ENCODE measurements around the gene DIABLO.
"Not testable (repeated sequence)": the region's sequence is repeated elsewhere in the genome, so short reads cannot be mapped to it uniquely, and the experiment has no call there.

The DIABLO gene

GRCh38 chr12:122215771-122216170 is 10.1 kb downstream of the DIABLO start:
- in situ Hi-C loops (cut with MboI; ENCODE audit: low sequenced_read_pairs): no loop called here

GRCh38 chr12:122208073-122208820 is 17.6 kb downstream of the DIABLO start:
- in situ Hi-C loops (cut with MboI; ENCODE audit: low sequenced_read_pairs): no loop called here

DNA sequence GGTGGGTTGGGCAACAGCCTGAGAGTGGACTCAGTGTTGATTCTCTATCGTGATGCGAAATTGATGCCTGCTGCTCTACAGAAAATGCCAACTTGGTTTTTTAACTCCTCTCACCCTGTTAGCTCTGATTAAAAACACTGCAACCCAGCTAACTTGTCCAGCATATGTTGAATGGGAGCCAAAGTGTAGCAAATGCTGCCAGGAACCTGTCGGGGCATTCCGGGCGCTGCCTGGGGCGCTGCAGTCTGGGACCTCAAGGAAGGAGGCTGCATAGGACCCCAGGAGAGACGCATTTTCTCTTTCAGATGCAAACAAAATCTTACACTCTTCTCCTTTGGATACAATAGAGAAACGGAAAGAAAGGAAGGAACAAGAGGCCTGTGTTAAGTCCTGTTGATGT is 18.5 kb downstream of the DIABLO start:
- in situ Hi-C loops (cut with MboI; ENCODE audit: low sequenced_read_pairs): no loop called here

GRCh38 chr12:122206976-122207375 is 18.9 kb downstream of the DIABLO start:
- in situ Hi-C loops (cut with MboI; ENCODE audit: low sequenced_read_pairs): no loop called here

GRCh38 chr12:122206111-122206881 is 19.6 kb downstream of the DIABLO start:
- in situ Hi-C loops (cut with MboI; ENCODE audit: low sequenced_read_pairs): no loop called here

GRCh38 chr12:122205053-122205925 is 20.6 kb downstream of the DIABLO start:
- in situ Hi-C loops (cut with MboI; ENCODE audit: low sequenced_read_pairs): no loop called here

DNA sequence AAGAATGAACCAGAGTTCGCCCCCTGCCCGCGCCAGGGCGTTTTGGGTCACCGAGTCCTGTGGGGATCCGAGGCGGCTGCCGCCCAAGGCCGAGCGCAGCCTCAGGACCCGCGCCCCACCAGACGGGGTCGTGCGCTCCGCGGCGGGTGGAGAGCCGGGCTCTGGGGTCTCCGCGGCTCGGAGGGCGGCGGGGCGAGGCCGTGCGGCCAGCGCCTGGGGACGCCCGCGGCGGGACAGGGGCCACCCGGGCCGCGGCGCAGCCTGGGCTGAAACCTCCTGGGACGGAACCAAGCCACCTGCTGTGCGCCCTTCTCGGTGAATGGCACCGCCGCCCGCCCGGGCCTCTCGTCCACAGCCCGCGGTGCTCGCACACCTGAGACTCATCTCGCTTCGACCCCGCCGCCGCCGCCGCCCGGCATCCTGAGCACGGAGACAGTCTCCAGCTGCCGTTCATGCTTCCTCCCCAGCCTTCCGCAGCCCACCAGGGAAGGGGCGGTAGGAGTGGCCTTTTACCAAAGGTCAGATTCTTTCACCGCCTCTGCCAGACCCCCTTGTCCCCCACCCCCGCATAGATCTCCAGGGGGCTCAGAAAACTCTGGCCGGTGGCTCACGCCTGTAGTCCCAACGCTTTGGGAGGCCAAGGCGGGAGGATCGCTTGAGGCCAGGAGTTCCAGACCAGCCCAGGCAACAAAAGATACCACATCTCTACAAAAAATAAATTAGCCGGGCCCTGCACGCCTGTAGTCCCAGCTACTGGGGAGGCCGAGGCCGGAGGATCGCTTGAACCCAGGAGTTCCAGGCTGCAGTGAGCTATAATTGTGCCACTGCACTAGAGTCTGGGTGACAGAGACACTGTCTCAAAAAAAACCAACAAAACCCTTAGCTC is 21.4 kb downstream of the DIABLO start:
- in situ Hi-C loops (cut with MboI; ENCODE audit: low sequenced_read_pairs): no loop called here

DNA sequence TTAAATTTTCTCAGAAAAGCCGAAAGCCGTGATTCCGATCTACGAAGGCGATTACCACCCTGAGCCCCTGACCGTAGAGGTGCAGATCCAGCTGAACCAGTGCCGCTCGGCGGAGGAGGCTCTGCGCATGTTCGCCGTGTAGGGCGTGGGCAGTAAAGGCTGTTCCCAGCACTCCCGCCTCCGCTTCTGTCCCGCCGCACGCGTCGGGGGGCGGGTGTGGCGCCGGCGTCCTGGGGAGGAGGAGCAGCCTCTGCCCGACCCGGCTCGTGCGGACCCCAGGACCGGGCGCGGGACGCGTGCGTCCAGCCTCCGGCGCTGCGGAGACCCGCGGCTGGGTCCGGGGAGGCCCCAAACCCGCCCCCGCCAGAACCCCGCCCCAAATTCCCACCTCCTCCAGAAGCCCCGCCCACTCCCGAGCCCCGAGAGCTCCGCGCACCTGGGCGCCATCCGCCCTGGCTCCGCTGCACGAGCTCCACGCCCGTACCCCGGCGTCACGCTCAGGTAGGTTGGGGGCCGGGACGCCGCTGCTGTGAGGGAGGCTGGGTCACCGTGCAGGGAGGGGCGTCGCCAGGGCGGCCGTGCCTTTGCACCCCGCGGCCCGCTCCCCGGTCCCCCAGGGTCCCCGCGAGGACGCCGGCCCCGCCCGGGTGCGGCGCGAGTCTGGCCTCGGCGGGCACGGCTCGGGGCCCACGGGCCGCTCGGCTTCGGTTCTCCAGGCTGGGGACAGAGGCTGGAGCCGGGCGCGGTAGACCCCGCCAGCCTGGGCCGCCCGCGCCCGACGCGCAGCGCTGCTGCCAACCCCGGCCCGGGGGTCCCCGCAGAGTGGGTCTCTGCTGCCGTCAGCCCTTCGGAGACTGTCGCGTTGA is 22.3 kb downstream of the DIABLO start, which contains the start of gene B3GNT4:
TSS of gene B3GNT4 (plus strand) at position 409 of the 866 bp plus-strand sequence. CDS start 910 bp downstream, outside the sequence.
- in situ Hi-C loops (cut with MboI; ENCODE audit: low sequenced_read_pairs): no loop called here

DNA sequence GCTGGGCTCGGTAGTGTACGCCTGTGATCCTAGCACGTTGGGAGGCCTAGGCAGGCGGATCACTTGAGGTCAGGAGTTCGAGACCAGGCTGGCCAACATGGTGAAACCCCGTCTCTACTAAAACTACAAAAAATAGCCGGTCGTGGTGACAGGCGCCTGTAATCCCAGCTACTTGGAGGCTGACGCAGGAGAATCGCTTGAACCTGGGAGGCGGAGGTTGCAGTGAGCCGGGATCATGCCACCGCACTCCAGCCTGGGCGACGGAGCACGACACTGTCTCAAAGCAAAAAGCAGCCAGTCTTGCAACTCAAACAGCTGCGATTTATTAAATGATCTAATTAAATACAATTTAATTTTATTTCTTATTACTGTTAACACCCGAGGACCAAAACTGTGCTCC is 23.0 kb downstream of the DIABLO start:
- in situ Hi-C loops (cut with MboI; ENCODE audit: low sequenced_read_pairs): not testable (repeated sequence)

DNA sequence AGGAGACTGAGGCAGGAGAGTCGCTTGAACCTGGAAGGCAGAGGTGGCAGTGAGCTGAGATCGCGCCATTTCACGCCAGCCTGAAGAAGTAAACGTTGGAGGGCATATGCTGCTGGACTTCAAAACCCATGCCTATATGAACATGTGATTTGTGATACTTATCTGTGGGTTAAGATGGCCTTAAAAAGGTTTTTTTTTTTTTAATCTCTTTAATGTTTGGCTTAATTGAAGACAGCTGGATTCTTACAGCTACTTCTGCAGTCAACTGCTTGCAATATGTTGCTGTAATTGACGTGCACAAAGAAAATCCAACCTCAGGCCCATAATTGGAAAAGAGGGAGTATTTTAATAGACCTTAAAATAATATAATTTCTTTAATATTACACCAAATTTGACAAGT is 23.8 kb downstream of the DIABLO start:
- in situ Hi-C loops (cut with MboI; ENCODE audit: low sequenced_read_pairs): no loop called here

- in situ Hi-C loops (cut with MboI; ENCODE audit: low sequenced_read_pairs): no loop called here
Observed at GRCh38 chr12:122201381-122201780, 24.5 kb downstream of the DIABLO start.

GRCh38 chr12:122200541-122201175 is 25.2 kb downstream of the DIABLO start:
- in situ Hi-C loops (cut with MboI; ENCODE audit: low sequenced_read_pairs): no loop called here

DNA sequence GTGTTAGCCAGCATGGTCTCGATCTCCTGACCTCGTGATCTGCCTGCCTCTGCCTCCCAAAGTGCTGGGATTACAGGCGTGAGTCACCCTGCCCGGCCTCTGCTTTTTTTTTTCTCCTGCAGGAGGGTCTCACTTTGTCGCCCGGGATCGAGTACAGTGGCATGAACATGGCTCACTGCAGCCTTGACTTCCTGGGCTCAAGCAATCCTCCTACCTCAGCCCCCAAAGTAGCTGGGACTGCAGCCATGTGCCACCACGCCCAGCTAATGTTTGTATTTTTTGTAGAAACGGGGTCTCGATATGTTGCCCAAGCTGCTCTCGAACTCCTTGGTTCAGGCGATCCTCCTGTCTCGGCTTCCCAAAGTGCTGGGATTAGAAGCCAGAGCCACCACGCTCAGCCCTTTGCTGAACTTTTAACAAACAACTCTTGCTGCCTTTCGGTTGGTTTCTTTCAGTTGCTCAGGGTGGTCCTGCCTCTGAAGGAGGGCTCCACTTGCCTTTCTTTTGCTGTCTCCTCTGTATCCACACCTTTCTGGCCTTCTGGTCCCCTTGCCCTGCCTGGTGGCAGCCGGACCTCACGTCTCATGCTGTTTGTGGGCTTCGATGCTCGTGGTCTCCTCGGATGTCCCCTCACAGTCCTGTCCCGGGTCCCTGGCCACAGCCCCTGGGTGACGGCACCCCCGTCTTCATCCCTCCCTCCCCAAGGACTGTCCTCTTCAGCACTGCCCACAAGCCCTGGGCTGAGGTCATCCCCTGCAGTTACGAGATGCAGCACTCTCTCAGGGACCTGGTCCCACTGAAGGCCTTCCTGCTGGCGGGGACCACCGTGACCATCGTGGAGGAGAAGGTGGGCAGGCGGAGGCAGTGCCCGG is 26.1 kb downstream of the DIABLO start:
- in situ Hi-C loops (cut with MboI; ENCODE audit: low sequenced_read_pairs): no loop called here

GRCh38 chr12:122197612-122197966 is 28.3 kb downstream of the DIABLO start:
- in situ Hi-C loops (cut with MboI; ENCODE audit: low sequenced_read_pairs): no loop called here

DNA sequence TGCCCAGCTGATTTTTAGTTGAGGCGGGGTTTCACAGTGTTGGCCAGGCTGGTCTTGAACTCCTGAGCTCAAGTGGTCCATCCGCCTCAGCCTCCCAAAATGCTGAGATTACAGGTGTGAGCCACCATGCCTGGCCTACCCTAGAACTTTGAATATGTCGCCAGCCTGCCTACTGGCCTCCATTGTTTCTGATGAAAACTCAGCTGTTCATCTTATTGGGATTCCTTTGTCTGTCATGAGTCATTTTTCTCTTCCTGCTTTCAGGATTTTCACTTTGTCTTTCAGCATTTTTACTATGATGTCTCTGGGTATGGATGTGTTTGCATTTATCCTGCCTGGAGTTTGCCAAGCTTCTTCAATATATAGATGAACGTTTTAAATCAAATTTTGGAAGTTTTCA is 30.4 kb downstream of the DIABLO start:
- in situ Hi-C loops (cut with MboI; ENCODE audit: low sequenced_read_pairs): no loop called here

DNA sequence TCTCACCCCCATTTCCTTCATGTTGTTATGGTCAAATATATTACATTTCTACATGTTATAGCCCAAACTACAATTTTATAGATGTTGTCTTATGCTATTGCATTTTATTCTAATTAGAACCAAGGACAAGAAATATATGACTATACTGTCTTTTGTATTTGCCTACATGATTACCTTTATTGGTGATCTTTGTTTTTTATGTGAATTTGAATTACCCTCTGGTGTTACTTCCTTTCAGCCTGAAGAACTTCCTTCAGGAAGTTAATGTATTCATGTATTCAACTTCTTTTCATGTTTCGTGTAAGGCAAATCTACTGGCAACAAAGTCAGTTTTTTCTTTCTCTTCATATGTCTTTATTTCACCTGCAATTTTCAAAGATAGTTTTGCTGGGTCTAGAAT is 31.0 kb downstream of the DIABLO start:
- in situ Hi-C loops (cut with MboI; ENCODE audit: low sequenced_read_pairs): no loop called here

DNA sequence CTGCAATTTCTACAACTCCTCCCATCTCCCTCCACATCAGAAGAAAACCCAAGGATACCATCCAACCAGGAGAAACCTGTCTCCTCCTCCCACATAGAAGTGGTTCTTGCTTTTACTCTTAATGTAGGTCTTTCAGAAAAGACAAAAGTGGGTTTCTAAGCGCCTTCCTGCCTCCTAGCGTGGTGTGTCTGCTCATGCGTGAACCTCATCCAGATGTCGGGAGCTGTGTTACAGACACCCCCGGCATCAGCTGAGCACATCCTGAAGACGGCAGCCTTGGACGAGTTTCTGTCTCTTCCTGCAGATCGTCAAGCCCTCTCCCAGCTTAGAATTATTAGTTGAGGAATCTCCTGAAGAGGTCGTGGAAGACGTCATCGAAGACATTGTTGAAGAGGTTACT is 33.4 kb downstream of the DIABLO start:
- in situ Hi-C loops (cut with MboI; ENCODE audit: low sequenced_read_pairs): no loop called here
